Effector memory CD8-positive, alpha-beta T cell (primary cell): ENCODE data around the gene SOX4.
A peak's percentile ranks its signal among the peaks of the same experiment; 100 is the strongest.
"Not testable (repeated sequence)": the region's sequence is repeated elsewhere in the genome, so short reads cannot be mapped to it uniquely, and the experiment has no call there.

Experiments used
- ATAC-seq: fragments of 150-1000 bp; cut with Tn5 transposase; replicated peaks from 2 replicates; pipeline ENCODE4 v1.10.0; 2021; ENCODE audit warnings: mild to moderate bottlenecking, moderate library complexity
- DNase-seq, 3 experiments: peaks; one replicate each; pipeline ENCODE4 v3.0.0; 2021
- H3K27ac Mint-ChIP-seq, 2 donors: one replicate each; pipeline ENCODE4 v1.8.0; 2022; ENCODE audit warnings: mild to moderate bottlenecking in 2 of 2, mixed read lengths in 2 of 2, moderate library complexity in 2 of 2
- H3K27me3 Mint-ChIP-seq, 2 donors: one replicate each; pipeline ENCODE4 v1.8.0; 2022; ENCODE audit warnings: mixed read lengths in 2 of 2
- H3K36me3 Mint-ChIP-seq: one replicate; pipeline ENCODE4 v1.8.0; 2022; ENCODE audit warnings: mild to moderate bottlenecking, moderate library complexity, mixed read lengths; ENCODE audit not compliant: insufficient read depth
- H3K4me1 Mint-ChIP-seq, 2 donors: one replicate each; pipeline ENCODE4 v1.8.0; 2022; ENCODE audit warnings: low read depth in 2 of 2, mixed read lengths in 2 of 2
- H3K4me3 Mint-ChIP-seq, 2 donors: one replicate each; pipeline ENCODE4 v1.8.0; 2022; ENCODE audit warnings: mild to moderate bottlenecking in 2 of 2, mixed read lengths in 2 of 2, moderate library complexity in 2 of 2
- H3K9me3 Mint-ChIP-seq, 2 donors: one replicate each; pipeline ENCODE4 v1.8.0; 2022; ENCODE audit warnings: mixed read lengths in 2 of 2
- total RNA-seq, 9 experiments: gene quantifications; one replicate each; lab custom pipeline; 2026; lab: John Stamatoyannopoulos, UW

The SOX4 gene
- total RNA-seq = 0.98 to 25.2 (median 3.1) reads per million in 9 experiments

GRCh38 chr6:21593412-21593926 lies at the start of gene SOX4:
TSS of gene SOX4 (plus strand) at chr6:21593751. CDS start at chr6:21594535, 784 bp downstream.
- peak within 1 kb of the TSS in 1 of 2 donors; percentile 64 for H3K27ac Mint-ChIP-seq
- peak in 2 of 3 experiments; percentile 20 to 45 for DNase-seq
- no peak within 1 kb of the TSS for H3K4me3 Mint-ChIP-seq
- H3K4me1 Mint-ChIP-seq = peaks cover 13 to 22% of the 10 kb centered on the region in 2 donors
- H3K27me3 Mint-ChIP-seq = peaks cover 27 to 31% of the 10 kb centered on the region in 2 donors
- ATAC-seq = peak; percentile 59
- H3K9me3 Mint-ChIP-seq = no peaks in the 10 kb centered on the region
- H3K36me3 Mint-ChIP-seq = peaks cover 11% of the 10 kb centered on the region

GRCh38 chr6:21552286-21552685 lies 41.3 kb upstream of the SOX4 start:
- H3K36me3 Mint-ChIP-seq, DNase-seq, H3K4me1 Mint-ChIP-seq, H3K4me3 Mint-ChIP-seq, ATAC-seq, H3K27ac Mint-ChIP-seq, H3K9me3 Mint-ChIP-seq: not testable (repeated sequence)
- peaks cover 0 to 10% of the 10 kb centered on the region in 2 donors for H3K27me3 Mint-ChIP-seq

GRCh38 chr6:21554286-21554685 lies 39.3 kb upstream of the SOX4 start:
- H3K4me1 Mint-ChIP-seq = no peaks in the 10 kb centered on the region
- H3K27ac Mint-ChIP-seq = no peak overlapping the region
- ATAC-seq (no peak), DNase-seq (no peak)
- peaks cover 2% of the 10 kb centered on the region in 2 donors for H3K9me3 Mint-ChIP-seq
- no peaks in the 10 kb centered on the region for H3K36me3 Mint-ChIP-seq
- H3K4me3 Mint-ChIP-seq = no peak overlapping the region
- peaks cover 0 to 10% of the 10 kb centered on the region in 2 donors for H3K27me3 Mint-ChIP-seq

GRCh38 chr6:21555197-21555596 lies 38.4 kb upstream of the SOX4 start:
- ATAC-seq (no peak), DNase-seq (no peak)
- peaks cover 0 to 10% of the 10 kb centered on the region in 2 donors for H3K27me3 Mint-ChIP-seq
- H3K4me1 Mint-ChIP-seq = no peaks in the 10 kb centered on the region
- no peaks in the 10 kb centered on the region for H3K9me3 Mint-ChIP-seq
- no peaks in the 10 kb centered on the region for H3K36me3 Mint-ChIP-seq
- no peak overlapping the region for H3K27ac Mint-ChIP-seq
- H3K4me3 Mint-ChIP-seq = no peak overlapping the region

GRCh38 chr6:21556511-21556910 lies 37.0 kb upstream of the SOX4 start:
- Mint-ChIP-seq H3K4me1 (no peaks in the 10 kb centered on the region), H3K36me3 (no peaks in the 10 kb centered on the region), H3K27ac (no peak overlapping the region), H3K4me3 (no peak overlapping the region), H3K9me3 (no peaks in the 10 kb centered on the region), H3K27me3 (peaks cover 0 to 10% of the 10 kb centered on the region in 2 donors)
- ATAC-seq = no peak
- DNase-seq = no peak

GRCh38 chr6:21556968-21557721 lies 36.4 kb upstream of the SOX4 start:
- DNase-seq = no peak
- H3K4me3 Mint-ChIP-seq = no peak overlapping the region
- no peaks in the 10 kb centered on the region for H3K4me1 Mint-ChIP-seq
- H3K9me3 Mint-ChIP-seq = no peaks in the 10 kb centered on the region
- no peaks in the 10 kb centered on the region for H3K36me3 Mint-ChIP-seq
- H3K27me3 Mint-ChIP-seq = peaks cover 0 to 10% of the 10 kb centered on the region in 2 donors
- no peak for ATAC-seq
- H3K27ac Mint-ChIP-seq = no peak overlapping the region

- Mint-ChIP-seq H3K4me3 (no peak overlapping the region), H3K9me3 (no peaks in the 10 kb centered on the region), H3K36me3 (no peaks in the 10 kb centered on the region), H3K4me1 (no peaks in the 10 kb centered on the region), H3K27me3 (no peaks in the 10 kb centered on the region), H3K27ac (no peak overlapping the region)
- DNase-seq (no peak), ATAC-seq (no peak)
Observed at GRCh38 chr6:21559238-21559637, 34.3 kb upstream of the SOX4 start.

- Mint-ChIP-seq H3K4me1 (no peaks in the 10 kb centered on the region), H3K27me3 (no peaks in the 10 kb centered on the region), H3K27ac (no peak overlapping the region), H3K4me3 (no peak overlapping the region), H3K9me3 (no peaks in the 10 kb centered on the region), H3K36me3 (no peaks in the 10 kb centered on the region)
- DNase-seq (no peak), ATAC-seq (no peak)
Observed at GRCh38 chr6:21560249-21560648, 33.3 kb upstream of the SOX4 start.

- Mint-ChIP-seq H3K4me3 (no peak overlapping the region), H3K27ac (no peak overlapping the region), H3K36me3 (no peaks in the 10 kb centered on the region), H3K4me1 (no peaks in the 10 kb centered on the region), H3K9me3 (no peaks in the 10 kb centered on the region), H3K27me3 (peaks cover 19% of the 10 kb centered on the region in 2 donors)
- ATAC-seq (no peak), DNase-seq (no peak)
Observed at GRCh38 chr6:21565431-21565830, 28.1 kb upstream of the SOX4 start.

- DNase-seq (no peak), ATAC-seq (no peak)
- Mint-ChIP-seq H3K27ac (no peak overlapping the region), H3K4me1 (no peaks in the 10 kb centered on the region), H3K36me3 (no peaks in the 10 kb centered on the region), H3K4me3 (no peak overlapping the region), H3K27me3 (peaks cover 7 to 10% of the 10 kb centered on the region in 2 donors), H3K9me3 (peaks cover 0 to 7% of the 10 kb centered on the region in 2 donors)
Observed at GRCh38 chr6:21578523-21578922, 15.0 kb upstream of the SOX4 start.

- peaks cover 19 to 23% of the 10 kb centered on the region in 2 donors for H3K27me3 Mint-ChIP-seq
- H3K9me3 Mint-ChIP-seq = peaks cover 0 to 7% of the 10 kb centered on the region in 2 donors
- DNase-seq (no peak), ATAC-seq (no peak)
- H3K4me3 Mint-ChIP-seq = no peak overlapping the region
- H3K27ac Mint-ChIP-seq = no peak overlapping the region
- no peaks in the 10 kb centered on the region for H3K36me3 Mint-ChIP-seq
- peaks cover 4 to 5% of the 10 kb centered on the region in 2 donors for H3K4me1 Mint-ChIP-seq
Observed at GRCh38 chr6:21582651-21583050, 10.9 kb upstream of the SOX4 start.

GRCh38 chr6:21586300-21586699 lies 7.3 kb upstream of the SOX4 start:
- Mint-ChIP-seq H3K27ac (no peak overlapping the region), H3K4me3 (no peak overlapping the region), H3K9me3 (peaks cover 0 to 7% of the 10 kb centered on the region in 2 donors), H3K4me1 (peaks cover 11 to 12% of the 10 kb centered on the region in 2 donors), H3K36me3 (peaks cover 4% of the 10 kb centered on the region), H3K27me3 (peaks cover 18 to 40% of the 10 kb centered on the region in 2 donors)
- DNase-seq (no peak), ATAC-seq (no peak)

GRCh38 chr6:21586740-21587178 lies 6.8 kb upstream of the SOX4 start:
- no peak for DNase-seq
- no peak for ATAC-seq
- Mint-ChIP-seq H3K27me3 (peaks cover 18 to 40% of the 10 kb centered on the region in 2 donors), H3K4me3 (peak overlapping the region; percentile 94 to 95), H3K36me3 (peaks cover 4% of the 10 kb centered on the region), H3K4me1 (peaks cover 11 to 12% of the 10 kb centered on the region in 2 donors), H3K9me3 (peaks cover 0 to 7% of the 10 kb centered on the region in 2 donors), H3K27ac (no peak overlapping the region)
